Measurements from ENCODE around the gene SLITRK3.
A peak's percentile ranks its signal among the peaks of the same experiment; 100 is the strongest.

SLITRK3 gene

DNA sequence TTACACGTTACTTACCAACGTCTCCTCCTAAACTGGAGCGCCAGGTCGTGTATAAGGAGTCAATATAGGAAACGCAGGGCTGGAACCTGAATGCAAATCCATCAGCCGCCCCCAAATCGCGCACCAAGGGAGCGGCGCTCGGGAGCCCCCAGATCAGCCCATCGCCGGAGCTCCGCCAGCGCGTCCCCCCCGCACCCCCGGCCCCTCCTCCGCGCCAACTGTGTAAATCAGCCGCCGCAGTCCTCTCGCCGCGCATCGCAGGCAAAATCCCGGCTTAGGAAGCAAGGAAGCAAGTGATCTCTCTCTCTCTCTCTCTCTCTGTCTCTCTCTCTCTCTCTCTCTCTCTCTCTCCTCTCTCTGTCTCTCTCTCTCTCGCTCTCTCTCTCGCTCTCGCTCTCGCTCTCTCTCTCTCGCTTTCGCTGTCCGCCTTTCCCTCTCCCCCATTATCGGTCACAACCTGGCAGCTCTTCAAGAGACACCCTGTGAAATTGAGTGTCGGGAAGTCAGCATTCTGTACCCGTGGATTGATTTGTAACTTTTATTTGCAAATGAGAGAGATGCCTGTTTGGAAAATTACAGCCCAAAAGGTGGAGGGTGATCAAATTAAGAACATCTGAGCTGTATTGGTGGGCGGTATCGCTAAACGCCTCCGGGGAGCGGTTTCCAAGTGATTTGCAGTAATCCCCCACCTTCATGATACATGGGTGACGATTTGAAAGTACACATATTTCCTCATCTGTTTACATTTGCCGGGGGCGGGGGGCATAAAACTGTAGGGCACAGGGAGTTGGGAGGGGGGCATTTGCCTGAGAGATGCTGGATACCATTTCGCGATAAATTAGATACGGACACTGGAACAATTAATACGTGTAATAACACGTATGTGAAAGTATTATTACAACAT lies 645 bp upstream of the SLITRK3 start:
- peaks cover 13% of the 10 kb centered on the region for H3K27me3 Mint-ChIP-seq
- H3K4me1 Mint-ChIP-seq = peaks cover 6% of the 10 kb centered on the region
- H3K9me3 Mint-ChIP-seq = no peaks in the 10 kb centered on the region
- peak overlapping the region; percentile 3 for H3K4me3 Mint-ChIP-seq
- ATAC-seq (ENCODE audit: low read depth) = no peak
- no peak for DNase-seq (ENCODE audit: low spot score in 2 of 2)
- H3K36me3 Mint-ChIP-seq = peaks cover 2% of the 10 kb centered on the region
- no peak overlapping the region for H3K27ac Mint-ChIP-seq

DNA sequence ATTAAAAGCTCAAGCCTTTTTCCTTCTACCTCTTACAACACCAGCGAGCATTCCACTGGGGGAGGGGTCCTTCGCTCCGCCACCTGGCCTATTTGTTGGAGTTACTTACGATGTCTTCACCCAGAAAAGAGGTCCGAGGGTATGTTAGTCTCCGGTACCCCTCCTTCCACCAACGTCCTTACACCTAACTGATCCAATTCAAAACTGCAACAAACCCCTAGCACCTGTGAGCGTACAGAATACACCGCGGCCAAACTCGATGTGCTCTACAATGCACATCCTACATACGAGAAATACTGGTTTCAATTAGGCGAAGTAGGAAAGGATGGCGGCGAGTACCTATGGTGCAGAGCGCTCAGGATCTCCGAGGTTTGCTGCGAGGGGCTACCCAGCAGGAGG lies 944 bp downstream of the SLITRK3 start:
- no peaks in the 10 kb centered on the region for H3K9me3 Mint-ChIP-seq
- DNase-seq (ENCODE audit: low spot score in 2 of 2) = no peak
- H3K27ac Mint-ChIP-seq = no peak overlapping the region
- ATAC-seq (ENCODE audit: low read depth) = no peak
- H3K36me3 Mint-ChIP-seq = peaks cover 2% of the 10 kb centered on the region
- H3K27me3 Mint-ChIP-seq = peaks cover 13% of the 10 kb centered on the region
- H3K4me3 Mint-ChIP-seq = no peak overlapping the region
- H3K4me1 Mint-ChIP-seq = peaks cover 6% of the 10 kb centered on the region

DNA sequence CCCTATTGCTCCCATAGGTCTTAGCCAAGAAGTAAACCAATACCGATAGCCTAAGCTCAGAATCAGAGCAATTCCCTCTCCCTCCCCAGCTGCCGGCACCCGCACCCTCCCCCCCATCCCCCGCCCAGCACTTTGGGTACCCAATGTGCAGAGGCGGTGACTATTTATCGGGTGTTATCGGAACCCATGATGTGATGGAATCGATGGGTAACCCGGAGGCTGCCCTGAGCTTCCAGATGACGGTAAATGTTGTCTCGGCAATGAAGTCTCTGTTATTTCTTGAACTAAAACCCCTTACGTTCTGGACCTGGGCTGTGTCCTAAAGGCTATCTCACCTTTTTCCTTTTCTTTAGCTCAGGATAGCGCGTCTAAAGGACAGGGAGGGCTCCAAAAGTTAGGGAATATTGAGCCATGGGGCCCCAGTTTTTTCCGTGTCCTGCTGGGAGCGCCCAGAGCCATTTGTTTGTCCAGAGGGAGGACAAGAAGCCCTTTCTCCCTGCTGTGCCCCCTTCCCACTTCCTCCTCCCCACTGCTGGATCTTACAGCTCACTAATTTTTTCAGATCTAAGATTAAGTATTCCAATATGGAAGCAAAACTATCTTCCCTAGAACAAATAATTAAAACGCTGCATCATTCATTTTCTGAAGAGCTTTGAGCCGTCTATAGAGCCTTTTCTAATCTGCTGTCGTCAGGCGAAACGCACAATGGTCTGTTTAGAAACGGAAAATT lies 1.5 kb downstream of the SLITRK3 start:
- Mint-ChIP-seq H3K27ac (no peak overlapping the region), H3K4me3 (no peak overlapping the region), H3K4me1 (peaks cover 6% of the 10 kb centered on the region), H3K9me3 (no peaks in the 10 kb centered on the region), H3K27me3 (peaks cover 13% of the 10 kb centered on the region), H3K36me3 (peaks cover 2% of the 10 kb centered on the region)
- DNase-seq (ENCODE audit: low spot score in 2 of 2) (no peak), ATAC-seq (ENCODE audit: low read depth) (no peak)

DNA sequence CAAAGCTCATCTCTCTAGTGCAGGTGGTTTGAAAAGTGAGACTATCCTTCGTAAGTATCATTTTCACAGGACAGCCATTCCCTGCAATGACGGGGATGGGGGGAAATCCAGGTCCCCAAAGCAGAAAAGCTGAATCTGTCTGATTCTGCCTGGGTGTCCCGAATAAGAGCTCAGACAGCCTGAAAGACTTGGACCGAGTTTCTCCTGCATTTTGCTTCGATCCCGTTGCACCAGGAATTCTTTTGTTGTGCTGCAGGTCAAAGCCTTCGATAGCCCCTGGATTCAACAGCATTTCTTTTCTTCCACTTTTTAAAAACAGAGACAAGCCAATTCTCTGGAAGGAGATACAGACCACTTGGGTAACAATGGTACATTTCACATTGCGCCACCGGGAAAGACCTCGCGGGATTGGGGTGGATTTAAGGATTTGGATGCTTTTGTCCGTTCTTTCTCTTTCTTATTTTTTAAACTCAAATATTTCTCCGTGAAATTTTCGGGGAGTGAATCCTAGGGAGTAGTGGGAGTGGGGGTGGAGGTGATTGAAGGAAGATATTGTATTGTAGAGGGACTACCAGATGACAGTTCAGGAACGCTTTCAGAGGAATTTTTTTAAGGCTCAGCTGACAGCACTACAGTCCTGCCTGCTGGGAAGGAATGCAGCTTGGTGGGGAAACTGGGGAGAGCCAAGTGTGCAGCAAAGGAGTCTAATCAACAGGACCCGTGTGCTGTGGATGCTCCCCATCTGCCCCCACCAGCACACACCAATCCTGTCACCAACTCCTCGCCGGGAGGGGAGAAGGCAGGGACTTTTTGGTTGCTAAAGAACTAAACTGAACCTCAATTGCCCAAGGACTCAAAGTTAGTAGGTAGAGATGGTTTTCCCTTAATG lies 2.6 kb downstream of the SLITRK3 start:
- no peak overlapping the region for H3K4me3 Mint-ChIP-seq
- ATAC-seq (ENCODE audit: low read depth) (no peak), DNase-seq (ENCODE audit: low spot score in 2 of 2) (no peak)
- H3K36me3 Mint-ChIP-seq = peaks cover 2% of the 10 kb centered on the region
- H3K9me3 Mint-ChIP-seq = no peaks in the 10 kb centered on the region
- H3K27me3 Mint-ChIP-seq = peaks cover 13% of the 10 kb centered on the region
- no peak overlapping the region for H3K27ac Mint-ChIP-seq
- H3K4me1 Mint-ChIP-seq = peaks cover 6% of the 10 kb centered on the region

DNA sequence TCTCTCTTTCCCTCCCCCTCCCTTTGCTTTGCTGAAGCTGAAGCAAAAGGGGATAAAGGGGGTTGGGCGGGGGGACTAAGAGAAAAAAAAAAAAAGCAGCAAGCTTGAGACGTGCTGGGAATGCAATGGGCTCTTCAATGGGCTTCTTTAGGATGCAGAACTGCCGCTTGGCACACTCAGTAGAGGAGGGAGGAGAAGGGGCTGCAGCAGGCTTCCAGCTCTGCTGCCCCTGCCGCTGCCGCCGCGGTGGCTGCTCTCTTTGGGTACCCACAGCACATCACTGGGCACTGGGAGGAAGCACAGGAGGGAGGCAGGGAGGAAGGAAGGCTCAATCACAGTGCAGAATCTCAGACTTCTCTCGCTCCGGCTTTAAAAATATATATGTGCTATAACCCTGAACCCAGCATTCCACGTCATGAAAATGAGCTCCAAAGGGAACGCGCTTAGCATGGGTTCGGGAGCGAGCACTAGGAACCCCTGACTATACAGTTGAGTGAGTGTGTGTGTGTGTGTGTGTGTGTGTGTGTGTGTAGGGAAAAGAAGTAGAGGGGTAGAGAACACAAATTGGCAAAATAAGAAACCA lies 3.5 kb downstream of the SLITRK3 start:
- no peak for DNase-seq (ENCODE audit: low spot score in 2 of 2)
- peaks cover 2% of the 10 kb centered on the region for H3K36me3 Mint-ChIP-seq
- no peak for ATAC-seq (ENCODE audit: low read depth)
- peaks cover 6% of the 10 kb centered on the region for H3K4me1 Mint-ChIP-seq
- H3K27ac Mint-ChIP-seq = no peak overlapping the region
- H3K4me3 Mint-ChIP-seq = no peak overlapping the region
- peaks cover 13% of the 10 kb centered on the region for H3K27me3 Mint-ChIP-seq
- H3K9me3 Mint-ChIP-seq = no peaks in the 10 kb centered on the region

DNA sequence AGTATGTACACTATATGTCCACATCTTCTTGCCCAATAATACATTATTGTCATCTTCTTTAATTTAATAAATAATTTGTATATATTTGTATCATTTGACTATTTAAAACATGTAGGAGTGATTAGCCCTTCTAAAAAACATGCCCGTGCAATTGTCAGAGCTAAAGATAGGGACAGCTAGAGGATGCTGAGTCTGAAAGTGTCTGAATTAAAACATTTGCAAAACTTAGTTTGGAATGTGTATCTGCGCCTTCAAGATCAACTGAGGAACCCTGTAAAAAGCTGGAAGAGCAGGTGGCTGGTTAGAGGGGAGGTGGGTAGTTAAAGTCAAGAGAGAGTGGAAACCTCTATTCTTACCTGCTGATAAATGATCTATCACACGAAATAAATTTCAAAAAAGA lies 4.7 kb downstream of the SLITRK3 start:
- peaks cover 11% of the 10 kb centered on the region for H3K27me3 Mint-ChIP-seq
- H3K4me1 Mint-ChIP-seq = peaks cover 3% of the 10 kb centered on the region
- H3K4me3 Mint-ChIP-seq = no peak overlapping the region
- DNase-seq (ENCODE audit: low spot score in 2 of 2) (no peak), ATAC-seq (ENCODE audit: low read depth) (no peak)
- H3K27ac Mint-ChIP-seq = no peak overlapping the region
- no peaks in the 10 kb centered on the region for H3K36me3 Mint-ChIP-seq
- no peaks in the 10 kb centered on the region for H3K9me3 Mint-ChIP-seq

DNA sequence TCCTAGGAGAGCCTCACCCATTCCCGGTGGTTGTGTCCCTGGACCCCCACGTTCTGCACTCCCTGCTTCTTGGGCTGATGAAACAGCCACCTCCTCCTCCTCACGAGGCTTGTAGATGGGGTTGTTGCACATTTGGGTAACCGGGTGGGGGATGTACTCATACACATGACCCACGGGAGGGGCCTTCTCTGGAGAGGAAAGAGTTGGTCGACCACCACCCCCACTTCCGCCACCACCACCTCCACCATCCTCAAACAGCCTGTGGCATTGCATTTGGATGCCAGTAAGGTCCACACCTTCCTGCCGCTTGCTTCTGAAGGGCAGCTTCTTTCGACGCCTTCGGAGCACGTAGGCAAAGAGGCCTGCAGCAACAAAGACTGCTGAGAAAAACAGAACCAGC lies 7.7 kb downstream of the SLITRK3 start:
- H3K36me3 Mint-ChIP-seq = no peaks in the 10 kb centered on the region
- ATAC-seq (ENCODE audit: low read depth) (no peak), DNase-seq (ENCODE audit: low spot score in 2 of 2) (no peak)
- H3K27me3 Mint-ChIP-seq = peaks cover 4% of the 10 kb centered on the region
- no peak overlapping the region for H3K27ac Mint-ChIP-seq
- H3K4me1 Mint-ChIP-seq = peaks cover 3% of the 10 kb centered on the region
- H3K4me3 Mint-ChIP-seq = no peak overlapping the region
- H3K9me3 Mint-ChIP-seq = no peaks in the 10 kb centered on the region

DNA sequence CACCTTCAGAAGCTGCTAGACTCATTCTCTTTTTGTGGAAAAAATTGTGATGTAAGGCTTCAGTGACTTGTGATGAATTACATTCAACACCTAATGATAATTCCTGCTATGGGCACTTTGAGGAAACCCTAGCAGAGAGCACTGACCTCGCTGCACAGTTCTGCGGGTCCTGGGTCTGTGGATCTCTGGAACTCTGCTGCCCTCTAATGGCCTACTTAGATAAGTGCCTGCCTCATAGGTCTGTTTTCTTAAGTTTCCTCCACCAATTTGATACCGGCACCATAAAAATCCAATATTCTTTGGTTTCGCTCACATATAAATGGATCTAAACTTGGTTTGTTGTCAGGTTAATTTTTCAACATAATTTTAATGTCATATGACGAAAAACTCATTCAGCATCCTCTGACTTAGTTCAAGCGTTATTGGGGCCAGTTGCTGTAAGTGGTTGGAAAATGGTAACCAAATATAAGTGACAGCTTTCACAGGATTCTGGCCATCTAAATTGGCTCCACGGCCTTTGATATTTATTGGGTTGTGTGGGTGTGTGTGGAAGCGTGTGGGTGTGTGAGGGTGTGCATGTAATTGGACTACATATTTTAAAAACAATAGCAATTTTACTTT lies 10.4 kb downstream of the SLITRK3 start:
- H3K4me3 Mint-ChIP-seq = no peak overlapping the region
- no peaks in the 10 kb centered on the region for H3K36me3 Mint-ChIP-seq
- no peaks in the 10 kb centered on the region for H3K4me1 Mint-ChIP-seq
- no peak overlapping the region for H3K27ac Mint-ChIP-seq
- DNase-seq (ENCODE audit: low spot score in 2 of 2) (peak in 1 of 2 donors; percentile 5), ATAC-seq (ENCODE audit: low read depth) (peak; percentile 64)
- no peaks in the 10 kb centered on the region for H3K27me3 Mint-ChIP-seq
- H3K9me3 Mint-ChIP-seq = no peaks in the 10 kb centered on the region

DNA sequence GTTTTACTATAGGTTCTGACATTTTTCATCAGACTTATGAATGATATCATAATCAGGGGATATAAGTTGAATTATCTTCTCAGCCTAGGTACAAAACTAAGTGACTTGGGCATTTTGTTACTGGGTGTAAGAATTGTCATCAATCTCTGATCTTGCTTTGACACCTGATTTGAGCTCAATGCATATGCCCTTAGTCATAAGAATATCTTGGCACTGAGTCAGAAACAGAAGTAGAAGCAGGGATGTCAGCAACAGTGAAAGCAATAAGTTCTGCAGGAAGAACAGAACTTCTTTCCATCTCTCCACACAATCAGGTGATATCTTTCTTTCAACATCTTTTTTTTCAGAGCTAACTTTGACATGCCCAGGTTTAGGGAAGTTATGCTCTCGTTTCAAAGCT lies 14.6 kb downstream of the SLITRK3 start:
- H3K4me1 Mint-ChIP-seq = no peaks in the 10 kb centered on the region
- no peak overlapping the region for H3K4me3 Mint-ChIP-seq
- H3K36me3 Mint-ChIP-seq = no peaks in the 10 kb centered on the region
- DNase-seq (ENCODE audit: low spot score in 2 of 2) = no peak
- no peaks in the 10 kb centered on the region for H3K27me3 Mint-ChIP-seq
- H3K27ac Mint-ChIP-seq = no peak overlapping the region
- no peak for ATAC-seq (ENCODE audit: low read depth)
- H3K9me3 Mint-ChIP-seq = no peaks in the 10 kb centered on the region

DNA sequence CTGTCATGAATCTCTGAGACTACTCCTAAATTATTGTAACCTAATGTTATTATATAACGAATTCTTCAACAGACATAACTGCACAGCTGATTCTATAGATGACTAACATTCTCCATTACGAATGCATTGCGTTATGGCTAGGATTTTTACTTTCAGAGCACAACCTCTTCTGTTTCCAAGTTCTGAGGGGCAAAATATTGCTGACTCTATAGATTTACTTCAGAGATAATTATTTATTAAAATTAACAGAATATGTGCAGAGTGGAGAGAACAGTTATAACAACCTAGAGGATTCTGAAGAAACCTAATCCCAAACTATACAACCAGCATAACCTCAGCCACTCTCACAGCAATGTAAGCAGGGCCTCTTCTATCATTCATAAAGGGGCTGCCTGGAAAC lies 25.9 kb downstream of the SLITRK3 start:
- Mint-ChIP-seq H3K4me3 (no peak overlapping the region), H3K36me3 (no peaks in the 10 kb centered on the region), H3K27me3 (no peaks in the 10 kb centered on the region), H3K4me1 (no peaks in the 10 kb centered on the region), H3K27ac (no peak overlapping the region), H3K9me3 (peaks cover 2% of the 10 kb centered on the region)
- DNase-seq (ENCODE audit: low spot score in 2 of 2) (no peak), ATAC-seq (ENCODE audit: low read depth) (no peak)

DNA sequence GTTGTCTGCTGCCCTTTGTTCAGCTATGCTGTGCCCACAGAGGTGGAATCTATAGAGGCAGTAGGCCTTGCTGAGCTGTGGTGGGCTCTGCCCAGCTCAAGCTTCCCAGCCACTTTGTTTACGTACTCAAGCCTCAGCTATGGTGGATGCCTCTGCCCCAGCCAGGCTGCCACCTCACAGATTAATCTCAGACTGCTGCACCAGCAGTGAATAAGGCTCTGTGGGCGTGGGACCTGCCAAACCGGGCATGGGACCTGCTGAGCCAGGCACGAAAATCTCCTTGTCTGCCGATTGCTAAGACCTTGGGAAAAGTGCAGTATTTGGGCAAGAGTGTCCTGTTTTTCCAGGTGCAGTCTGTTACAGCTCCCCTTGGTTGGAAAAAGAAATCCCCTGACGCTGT lies 26.8 kb downstream of the SLITRK3 start:
- Mint-ChIP-seq H3K4me1 (no peaks in the 10 kb centered on the region), H3K27me3 (no peaks in the 10 kb centered on the region), H3K9me3 (peaks cover 2% of the 10 kb centered on the region), H3K36me3 (no peaks in the 10 kb centered on the region), H3K27ac (no peak overlapping the region), H3K4me3 (no peak overlapping the region)
- ATAC-seq (ENCODE audit: low read depth) (no peak), DNase-seq (ENCODE audit: low spot score in 2 of 2) (no peak)

DNA sequence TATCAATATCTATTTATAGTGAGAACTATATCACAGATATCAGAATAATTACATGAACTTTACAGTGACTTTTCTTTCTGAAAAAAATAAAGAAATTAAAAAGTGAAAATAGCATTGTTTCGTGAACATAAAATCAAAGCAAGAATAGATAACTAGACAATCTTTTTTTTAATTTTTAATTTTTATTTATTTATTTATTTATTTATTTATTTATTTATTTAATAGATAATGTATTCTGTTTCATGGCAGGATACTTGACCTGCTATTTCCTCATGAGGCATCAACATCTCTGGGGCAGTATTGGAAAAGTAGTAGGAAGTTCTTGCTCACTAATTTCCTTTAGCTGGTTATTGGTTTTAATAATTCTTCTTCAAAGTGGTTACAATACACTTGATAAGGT lies 33.3 kb downstream of the SLITRK3 start:
- DNase-seq (ENCODE audit: low spot score in 2 of 2) (no peak), ATAC-seq (ENCODE audit: low read depth) (no peak)
- Mint-ChIP-seq H3K27me3 (no peaks in the 10 kb centered on the region), H3K27ac (no peak overlapping the region), H3K4me1 (no peaks in the 10 kb centered on the region), H3K4me3 (no peak overlapping the region), H3K9me3 (peaks cover 2% of the 10 kb centered on the region), H3K36me3 (no peaks in the 10 kb centered on the region)

DNA sequence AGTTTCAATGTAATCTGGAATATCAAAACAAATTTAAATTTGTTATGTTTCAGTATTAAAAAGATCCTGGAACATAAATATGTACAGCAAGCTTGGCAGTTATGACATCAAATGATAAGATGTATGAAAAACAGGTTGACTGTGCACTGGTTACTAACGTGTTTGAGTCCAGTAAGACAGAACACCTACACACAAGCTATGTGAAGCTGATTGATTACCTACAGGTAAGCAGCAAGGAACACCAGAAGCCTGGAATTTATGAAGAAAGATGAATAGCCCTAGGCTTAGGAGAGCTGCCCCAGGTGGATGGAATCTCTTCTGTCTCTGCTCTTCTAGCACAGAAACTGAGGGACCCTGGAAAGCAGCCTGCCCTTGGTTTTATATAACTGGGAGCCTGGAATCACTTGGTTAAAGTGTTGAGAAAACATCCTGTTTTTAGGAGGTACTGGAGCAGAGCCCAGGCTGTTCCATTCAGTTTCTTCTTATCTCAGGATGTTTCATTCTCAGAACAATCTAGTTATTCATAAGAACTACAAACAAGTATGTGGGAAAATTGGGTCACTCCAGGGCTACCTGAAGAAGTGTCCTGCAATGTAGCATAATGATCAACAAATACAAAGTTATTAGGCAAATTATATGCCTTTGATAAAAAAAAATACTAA lies 36.3 kb downstream of the SLITRK3 start:
- Mint-ChIP-seq H3K9me3 (no peaks in the 10 kb centered on the region), H3K27me3 (no peaks in the 10 kb centered on the region), H3K36me3 (no peaks in the 10 kb centered on the region), H3K27ac (no peak overlapping the region), H3K4me1 (no peaks in the 10 kb centered on the region), H3K4me3 (no peak overlapping the region)
- DNase-seq (ENCODE audit: low spot score in 2 of 2) = no peak
- no peak for ATAC-seq (ENCODE audit: low read depth)
